ENCODE measurements around the gene GCAT.

The GCAT gene

GRCh38 chr22:37822079-37822833 is 14.5 kb downstream of the GCAT start:
- H2AFZ ChIP-seq (ENCODE audit: low read length) = no peak overlapping the region

GRCh38 chr22:37823134-37823985 is 15.6 kb downstream of the GCAT start, which contains the start of gene GALR3:
TSS of gene GALR3 (plus strand) at chr22:37823382. CDS start at chr22:37823407, 25 bp downstream.
- Histone ChIP-seq H3K9me2 (ENCODE audit: low read depth, low read length) (no peaks in the 10 kb centered on the region), H3K9me3 (ENCODE audit: low read length) (no peaks in the 10 kb centered on the region), H3K36me3 (ENCODE audit: insufficient read depth, low read length) (no peaks in the 10 kb centered on the region), H3K4me1 (ENCODE audit: insufficient read depth, low read length, severe bottlenecking) (peaks cover 11% of the 10 kb centered on the region), H3K4me2 (ENCODE audit: low read length) (no peak within 1 kb of the TSS; the same call in 1 of the 2 replicates), H3K27me3 (ENCODE audit: insufficient read depth, low read length) (no peaks in the 10 kb centered on the region; the same call in 1 of the 2 replicates), H2AFZ (ENCODE audit: low read length) (no peak within 1 kb of the TSS), H3F3A (ENCODE audit: insufficient read depth, low read length) (no peaks in the 10 kb centered on the region), H4K20me1 (ENCODE audit: insufficient read depth, low read length) (no peaks in the 10 kb centered on the region), H3K4me3 (ENCODE audit: low read depth, low read length, poor library complexity, severe bottlenecking) (no peak within 1 kb of the TSS), H3K79me2 (ENCODE audit: insufficient read depth, low read length) (no peaks in the 10 kb centered on the region), H3K9ac (ENCODE audit: low read length) (no peak within 1 kb of the TSS), H3K27ac (ENCODE audit: low read depth, low read length, poor library complexity, severe bottlenecking) (no peak within 1 kb of the TSS)
- TF ChIP-seq EZH2 (IDR thresholded peaks at IDR 0.05; ENCODE audit: borderline replicate concordance, low read length) = no peak

More at GRCh38 chr22:37822079-37822833, 14.5 kb downstream of the GCAT start:
- Histone ChIP-seq H3K9ac (ENCODE audit: low read length) (no peak overlapping the region), H3K4me3 (ENCODE audit: low read depth, low read length, poor library complexity, severe bottlenecking) (no peak overlapping the region), H4K20me1 (ENCODE audit: insufficient read depth, low read length) (no peaks in the 10 kb centered on the region), H3K9me2 (ENCODE audit: low read depth, low read length) (no peaks in the 10 kb centered on the region), H3K27me3 (ENCODE audit: insufficient read depth, low read length) (no peaks in the 10 kb centered on the region; the same call in 1 of the 2 replicates), H3K9me3 (ENCODE audit: low read length) (no peaks in the 10 kb centered on the region), H3K4me2 (ENCODE audit: low read length) (no peak overlapping the region), H3F3A (ENCODE audit: insufficient read depth, low read length) (no peaks in the 10 kb centered on the region), H3K36me3 (ENCODE audit: insufficient read depth, low read length) (0 out of 2 replicates have a peak, but pooled peaks cover 1% of the 10 kb centered on the region), H3K27ac (ENCODE audit: low read depth, low read length, poor library complexity, severe bottlenecking) (no peak overlapping the region), H3K4me1 (ENCODE audit: insufficient read depth, low read length, severe bottlenecking) (peaks cover 21% of the 10 kb centered on the region), H3K79me2 (ENCODE audit: insufficient read depth, low read length) (no peaks in the 10 kb centered on the region)
- TF ChIP-seq CTCF (IDR thresholded peaks at IDR 0.05; ENCODE audit: low read length) (no peak), EZH2 (IDR thresholded peaks at IDR 0.05; ENCODE audit: borderline replicate concordance, low read length) (no peak)

DNA sequence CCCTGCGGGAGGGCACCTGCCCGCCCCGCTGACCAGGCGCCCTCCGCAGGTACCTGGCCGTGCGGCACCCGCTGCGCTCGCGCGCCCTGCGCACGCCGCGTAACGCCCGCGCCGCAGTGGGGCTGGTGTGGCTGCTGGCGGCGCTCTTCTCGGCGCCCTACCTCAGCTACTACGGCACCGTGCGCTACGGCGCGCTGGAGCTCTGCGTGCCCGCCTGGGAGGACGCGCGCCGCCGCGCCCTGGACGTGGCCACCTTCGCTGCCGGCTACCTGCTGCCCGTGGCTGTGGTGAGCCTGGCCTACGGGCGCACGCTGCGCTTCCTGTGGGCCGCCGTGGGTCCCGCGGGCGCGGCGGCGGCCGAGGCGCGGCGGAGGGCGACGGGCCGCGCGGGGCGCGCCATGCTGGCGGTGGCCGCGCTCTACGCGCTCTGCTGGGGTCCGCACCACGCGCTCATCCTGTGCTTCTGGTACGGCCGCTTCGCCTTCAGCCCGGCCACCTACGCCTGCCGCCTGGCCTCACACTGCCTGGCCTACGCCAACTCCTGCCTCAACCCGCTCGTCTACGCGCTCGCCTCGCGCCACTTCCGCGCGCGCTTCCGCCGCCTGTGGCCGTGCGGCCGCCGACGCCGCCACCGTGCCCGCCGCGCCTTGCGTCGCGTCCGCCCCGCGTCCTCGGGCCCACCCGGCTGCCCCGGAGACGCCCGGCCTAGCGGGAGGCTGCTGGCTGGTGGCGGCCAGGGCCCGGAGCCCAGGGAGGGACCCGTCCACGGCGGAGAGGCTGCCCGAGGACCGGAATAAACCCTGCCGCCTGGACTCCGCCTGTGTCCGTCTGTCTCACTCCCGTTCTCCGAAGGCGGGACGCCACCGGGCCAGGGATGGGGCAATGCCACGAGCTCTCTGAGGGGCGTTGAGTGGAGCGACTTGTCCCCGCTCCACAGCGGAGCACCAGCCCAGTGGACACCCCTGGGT is 17.2 kb downstream of the GCAT start:
- Histone ChIP-seq H4K20me1 (ENCODE audit: insufficient read depth, low read length) (no peaks in the 10 kb centered on the region), H3K9me3 (ENCODE audit: low read length) (no peaks in the 10 kb centered on the region), H3K4me1 (ENCODE audit: insufficient read depth, low read length, severe bottlenecking) (no peaks in the 10 kb centered on the region), H3K9me2 (ENCODE audit: low read depth, low read length) (no peaks in the 10 kb centered on the region), H3K36me3 (ENCODE audit: insufficient read depth, low read length) (peaks cover 10% of the 10 kb centered on the region), H3F3A (ENCODE audit: insufficient read depth, low read length) (no peaks in the 10 kb centered on the region), H3K4me3 (ENCODE audit: low read depth, low read length, poor library complexity, severe bottlenecking) (no peak overlapping the region), H3K9ac (ENCODE audit: low read length) (no peak overlapping the region), H3K27me3 (ENCODE audit: insufficient read depth, low read length) (no peaks in the 10 kb centered on the region; the same call in 1 of the 2 replicates), H3K27ac (ENCODE audit: low read depth, low read length, poor library complexity, severe bottlenecking) (no peak overlapping the region), H2AFZ (ENCODE audit: low read length) (no peak overlapping the region), H3K4me2 (ENCODE audit: low read length) (peak overlapping the region; percentile 32; the same call in 1 of the 2 replicates), H3K79me2 (ENCODE audit: insufficient read depth, low read length) (no peaks in the 10 kb centered on the region)
- TF ChIP-seq EZH2 (IDR thresholded peaks at IDR 0.05; ENCODE audit: borderline replicate concordance, low read length) (no peak), CTCF (IDR thresholded peaks at IDR 0.05; ENCODE audit: low read length) (no peak)
